H1 (cell line): ENCODE measurements around the gene SLAMF1.

Source experiments
- E2F6 ChIP-seq: IDR thresholded peaks from 2 replicates; pipeline ENCODE4 v1.6.1; 2012; ENCODE audit warnings: inconsistent platforms
- GABPA ChIP-seq: IDR thresholded peaks from 2 replicates; pipeline ENCODE4 v1.6.1; 2011; ENCODE audit warnings: mild to moderate bottlenecking, low read length, moderate library complexity, borderline replicate concordance; ENCODE audit not compliant: insufficient read depth
- JUN ChIP-seq: IDR thresholded peaks from 2 replicates; pipeline ENCODE4 v1.6.1; 2011; ENCODE audit warnings: low read depth, mild to moderate bottlenecking, improper control_type of control experiment, low read length
- JUND ChIP-seq: IDR thresholded peaks from 2 replicates; pipeline ENCODE4 v1.6.1; 2011; ENCODE audit warnings: mild to moderate bottlenecking, improper control_type of control experiment, low read length
- POLR2A ChIP-seq, 2 experiments: IDR thresholded peaks; 1 replicate in 1 of 2; 2 replicates in 1 of 2; pipeline ENCODE4 v1.6.1; 2011; ENCODE audit warnings: low read depth in 2 of 2, low read length in 2 of 2, mild to moderate bottlenecking in 2 of 2; ENCODE audit errors: control extremely low read depth in 1 of 2
- POLR2AphosphoS5 ChIP-seq: IDR thresholded peaks from 2 replicates; pipeline ENCODE4 v1.6.1; 2011; ENCODE audit warnings: low read depth, low read length
- SP1 ChIP-seq: IDR thresholded peaks from 2 replicates; pipeline ENCODE4 v1.6.1; 2011; ENCODE audit warnings: low read depth, low read length
- TCF12 ChIP-seq: IDR thresholded peaks from 2 replicates; pipeline ENCODE4 v1.6.1; 2011; ENCODE audit warnings: low read depth, mild to moderate bottlenecking, low read length
- TF ChIP-seq, protein P1 (sequence below), 3 experiments: IDR thresholded peaks; 1 replicate in 2 of 3; 2 replicates in 1 of 3; pipeline versions ENCODE4 v1.5.1 to v1.6.1; 2011; ENCODE audit warnings: low read length in 3 of 3, mild to moderate bottlenecking in 3 of 3, inconsistent platforms in 2 of 3, low read depth in 1 of 3, moderate library complexity in 1 of 3; ENCODE audit not compliant: insufficient read depth in 1 of 3; ENCODE audit errors: control extremely low read depth in 1 of 3
- TF ChIP-seq, protein P2 (sequence below): IDR thresholded peaks from 2 replicates; pipeline ENCODE4 v1.6.1; 2012; ENCODE audit warnings: low read length, inconsistent platforms

GRCh38 chr1:160658814-160659193, 12.0 kb upstream of the SLAMF1 start:
- TF ChIP-seq POLR2A (IDR thresholded peaks at IDR 0.05; ENCODE audit: control extremely low read depth in 1 of 2, low read depth in 2 of 2, low read length in 2 of 2) (no peak), JUND (no peak), TCF12 (no peak), GABPA (no peak), POLR2AphosphoS5 (no peak), JUN (no peak), SP1 (no peak), E2F6 (no peak)
- TF ChIP-seq, protein P1, sequence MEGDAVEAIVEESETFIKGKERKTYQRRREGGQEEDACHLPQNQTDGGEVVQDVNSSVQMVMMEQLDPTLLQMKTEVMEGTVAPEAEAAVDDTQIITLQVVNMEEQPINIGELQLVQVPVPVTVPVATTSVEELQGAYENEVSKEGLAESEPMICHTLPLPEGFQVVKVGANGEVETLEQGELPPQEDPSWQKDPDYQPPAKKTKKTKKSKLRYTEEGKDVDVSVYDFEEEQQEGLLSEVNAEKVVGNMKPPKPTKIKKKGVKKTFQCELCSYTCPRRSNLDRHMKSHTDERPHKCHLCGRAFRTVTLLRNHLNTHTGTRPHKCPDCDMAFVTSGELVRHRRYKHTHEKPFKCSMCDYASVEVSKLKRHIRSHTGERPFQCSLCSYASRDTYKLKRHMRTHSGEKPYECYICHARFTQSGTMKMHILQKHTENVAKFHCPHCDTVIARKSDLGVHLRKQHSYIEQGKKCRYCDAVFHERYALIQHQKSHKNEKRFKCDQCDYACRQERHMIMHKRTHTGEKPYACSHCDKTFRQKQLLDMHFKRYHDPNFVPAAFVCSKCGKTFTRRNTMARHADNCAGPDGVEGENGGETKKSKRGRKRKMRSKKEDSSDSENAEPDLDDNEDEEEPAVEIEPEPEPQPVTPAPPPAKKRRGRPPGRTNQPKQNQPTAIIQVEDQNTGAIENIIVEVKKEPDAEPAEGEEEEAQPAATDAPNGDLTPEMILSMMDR (IDR thresholded peaks at IDR 0.05; ENCODE audit: control extremely low read depth in 1 of 3, insufficient read depth in 1 of 3, low read depth in 1 of 3, low read length in 3 of 3), result no peak
- TF ChIP-seq, protein P2, sequence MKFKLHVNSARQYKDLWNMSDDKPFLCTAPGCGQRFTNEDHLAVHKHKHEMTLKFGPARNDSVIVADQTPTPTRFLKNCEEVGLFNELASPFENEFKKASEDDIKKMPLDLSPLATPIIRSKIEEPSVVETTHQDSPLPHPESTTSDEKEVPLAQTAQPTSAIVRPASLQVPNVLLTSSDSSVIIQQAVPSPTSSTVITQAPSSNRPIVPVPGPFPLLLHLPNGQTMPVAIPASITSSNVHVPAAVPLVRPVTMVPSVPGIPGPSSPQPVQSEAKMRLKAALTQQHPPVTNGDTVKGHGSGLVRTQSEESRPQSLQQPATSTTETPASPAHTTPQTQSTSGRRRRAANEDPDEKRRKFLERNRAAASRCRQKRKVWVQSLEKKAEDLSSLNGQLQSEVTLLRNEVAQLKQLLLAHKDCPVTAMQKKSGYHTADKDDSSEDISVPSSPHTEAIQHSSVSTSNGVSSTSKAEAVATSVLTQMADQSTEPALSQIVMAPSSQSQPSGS, result no peak
